ENCODE data around the gene FRMD1. TPM values are rescaled to one million over a fixed set of nuclear protein-coding genes. Genes with fewer than 3 reads are reported as not detected.

The FRMD1 gene
- total and polyA plus RNA-seq, 2 of the 8 experiments (the other 6 are each of a cell fraction or from before 2014, with no cell fraction given), result 0.36 TPM; not detected in 1

- Histone ChIP-seq H3K14ac (ENCODE audit: insufficient read length) (no peak overlapping the region), H3K27me3 (replicated peaks in 1 of 4; ENCODE audit: control insufficient read depth in 3 of 4, extremely low read depth in 1 of 4, insufficient read depth in 3 of 4, low read length in 3 of 4) (peaks cover 0 to 2% (median 0%) of the 10 kb centered on the region in 4 experiments; a peak in 2 of 7 replicates), H2BK5ac (ENCODE audit: low read depth, low read length) (no peak overlapping the region), H4K5ac (ENCODE audit: insufficient read length, low read depth, low read length) (no peak overlapping the region), H2BK20ac (ENCODE audit: low read length) (no peak overlapping the region), H2BK15ac (ENCODE audit: low read length) (peak overlapping the region; percentile 90), H3K18ac (ENCODE audit: extremely low read depth, low read length) (no peak overlapping the region), H3K56ac (replicated peaks; ENCODE audit: insufficient read length, low read depth, low read length) (no peak overlapping the region), H4K20me1 (replicated peaks in 1 of 2; ENCODE audit: control insufficient read depth in 1 of 2, insufficient read depth in 2 of 2, low read length in 2 of 2) (no peaks in the 10 kb centered on the region), H2BK12ac (ENCODE audit: low read depth, low read length) (no peak overlapping the region), H3K4me3 (ENCODE audit: extremely low read depth in 1 of 4, insufficient read depth in 2 of 4, low read depth in 3 of 4, low read length in 4 of 4) (no peak overlapping the region), H3K27ac (ENCODE audit: low read depth, low read length) (no peak overlapping the region), H2AK5ac (ENCODE audit: low read depth, low read length) (no peak overlapping the region), H4K91ac (replicated peaks; ENCODE audit: insufficient read length, low read length) (no peak overlapping the region), H2AFZ (ENCODE audit: low read length) (no peak overlapping the region), H3K23me2 (ENCODE audit: low read depth, low read length) (no peaks in the 10 kb centered on the region), H3K79me2 (ENCODE audit: control insufficient read depth in 1 of 2, insufficient read depth in 2 of 2, low read length in 2 of 2) (no peaks in the 10 kb centered on the region), H2BK120ac (replicated peaks; ENCODE audit: low read depth, low read length) (no peak overlapping the region), H3K4me1 (replicated peaks in 1 of 4; ENCODE audit: control insufficient read depth in 3 of 4, insufficient read depth in 4 of 4, low read length in 3 of 4) (peaks cover 0 to 26% (median 13%) of the 10 kb centered on the region in 4 experiments; a peak in 6 of 7 replicates), H3K9me3 (ENCODE audit: insufficient read depth in 2 of 2, low read depth in 1 of 2, low read length in 1 of 2) (no peaks in the 10 kb centered on the region), H3K79me1 (ENCODE audit: low read depth, low read length) (no peaks in the 10 kb centered on the region), H4K8ac (ENCODE audit: extremely low read depth, insufficient read depth, low read length) (no peak overlapping the region), H3K23ac (ENCODE audit: insufficient read length) (no peak overlapping the region), H3K9ac (replicated peaks in 1 of 4; ENCODE audit: extremely low read depth in 1 of 4, low read depth in 3 of 4, low read length in 3 of 4) (no peak overlapping the region), H3K4ac (replicated peaks; ENCODE audit: insufficient read length, low read depth, low read length) (no peak overlapping the region), H3K36me3 (ENCODE audit: control insufficient read depth in 2 of 4, insufficient read depth in 4 of 4, low read length in 3 of 4) (no peaks in the 10 kb centered on the region), H3K4me2 (ENCODE audit: insufficient read depth in 1 of 2, low read depth in 2 of 2, low read length in 2 of 2) (no peak overlapping the region)
- TF ChIP-seq SIN3A (conservative IDR thresholded peaks at IDR 0.05 in 1 of 2, IDR thresholded peaks at IDR 0.05 in 1 of 2; ENCODE audit: low read depth in 1 of 2, low read length in 2 of 2), result no peak
- TF ChIP-seq NRF1 (IDR thresholded peaks at IDR 0.05; ENCODE audit: low read depth, low read length), result no peak
- TF ChIP-seq CEBPB (IDR thresholded peaks at IDR 0.05; ENCODE audit: low read depth, low read length), result no peak
- TF ChIP-seq BRCA1 (IDR thresholded peaks at IDR 0.05; ENCODE audit: low read depth, low read length), result no peak
- TF ChIP-seq RAD21 (IDR thresholded peaks at IDR 0.05 in 1 of 2, conservative IDR thresholded peaks at IDR 0.05 in 1 of 2; ENCODE audit: low read depth in 2 of 2, low read length in 2 of 2), result no peak
- no peak for TF ChIP-seq HDAC6 (IDR thresholded peaks at IDR 0.05; ENCODE audit: low read depth, low read length)
- no peak for TF ChIP-seq CBX5 (IDR thresholded peaks at IDR 0.05; ENCODE audit: low read depth, low read length)
- no peak for TF ChIP-seq NANOG (IDR thresholded peaks at IDR 0.05; ENCODE audit: insufficient read depth, low read depth, low read length, poor library complexity, severe bottlenecking)
- TF ChIP-seq POLR2A (IDR thresholded peaks at IDR 0.05; ENCODE audit: control extremely low read depth in 1 of 2, low read depth in 2 of 2, low read length in 2 of 2), result no peak
- TF ChIP-seq USF2 (IDR thresholded peaks at IDR 0.05; ENCODE audit: low read length), result no peak
- ChIA-PET POLR2A (ENCODE audit: partially characterized antibody) (no interaction called here), CTCF (ENCODE audit: partially characterized antibody) (interaction anchor here (1.1 to 2.0 kb wide), 5 partner anchors 12 to 66 kb away, joined by 3 to 6 read pairs (median 5); no protein-coding TSS in a partner anchor)
- DNase-seq (ENCODE audit: low read depth in 1 of 2, low spot score in 2 of 2) (no peak), FAIRE-seq (no peak)
- 90% methylated on average over 17 of the region's 17 CpGs; no CpG with 5 or more reads in 1 of the 2 experiments for WGBS, 2 experiments (ENCODE audit: extremely low coverage in 1 of 2, insufficient coverage in 1 of 2, insufficient read length in 1 of 2, insufficient replicate concordance in 2 of 2, low coverage in 1 of 2, low lambda C conversion rate in 2 of 2, missing lambda C conversion rate in 1 of 2)
Observed at GRCh38 chr6:168090706-168091105, 11.7 kb upstream of the FRMD1 start.
